Motor neuron (in vitro differentiated cells): ENCODE data around the gene HSPA9. TPM values are rescaled to one million over a fixed set of nuclear protein-coding genes. Genes with fewer than 3 reads are reported as not detected.

ENCODE experiments used
- ATAC-seq, 8 experiments: fragments of 200-7000 bp; cut with Tn5 transposase; replicated peaks in 6 of 8; 2 replicates each; pipeline ENCODE4 v1.8.0; 2021; ENCODE audit warnings: mild to moderate bottlenecking in 8 of 8, moderate library complexity in 8 of 8
- H3K27ac ChIP-seq, 2 donors: fragments of 250-450 bp; sonication (Bioruptor Pico); 2 replicates each; pipeline ENCODE4 v1.9.0; 2021; ENCODE audit warnings: antibody characterized with exemption in 2 of 2, mild to moderate bottlenecking in 2 of 2, moderate library complexity in 1 of 2
- H3K4me1 ChIP-seq, 2 donors: fragments of 250-450 bp; sonication (Bioruptor Pico); replicated peaks in 1 of 2; 2 replicates each; pipeline ENCODE4 v1.6.1; 2021; ENCODE audit warnings: antibody characterized with exemption in 2 of 2, mild to moderate bottlenecking in 2 of 2, moderate library complexity in 1 of 2
- H3K4me3 ChIP-seq, 5 donors: fragments of 250-450 bp; sonication (Bioruptor Pico); 2 replicates each; pipeline ENCODE4 v1.9.0; 2021; ENCODE audit warnings: antibody characterized with exemption in 5 of 5, mild to moderate bottlenecking in 5 of 5, moderate library complexity in 4 of 5
- WGBS, 10 experiments: fragments of 450-650 bp; shearing (Covaris generic); methylation state at CpG; one replicate each; pipeline ENCODE4 v1.0.0; 2022; 5-methylcytosine and 5-hydroxymethylcytosine counted together
- in situ Hi-C, 9 experiments: fragments of 400-800 bp; cut with MboI; loops; one replicate each; pipeline ENCODE4 v1.15.0; 2021; ENCODE audit warnings: low sequenced_read_pairs in 9 of 9, low pct_unique_long_range_greater_than_20kb in 2 of 9; ENCODE audit not compliant: unreplicated experiment in 9 of 9
- total RNA-seq, 8 experiments: library from RNA; unstranded; fragments of 300-600 nt; gene quantifications; 2 replicates each; pipeline versions ENCODE4 v1.2.3 to v1.2.4, GENCODE V29; 2022

Gene HSPA9
- total RNA-seq, 8 experiments from 2014 or later, result 195 to 371 (median 307) TPM

DNA sequence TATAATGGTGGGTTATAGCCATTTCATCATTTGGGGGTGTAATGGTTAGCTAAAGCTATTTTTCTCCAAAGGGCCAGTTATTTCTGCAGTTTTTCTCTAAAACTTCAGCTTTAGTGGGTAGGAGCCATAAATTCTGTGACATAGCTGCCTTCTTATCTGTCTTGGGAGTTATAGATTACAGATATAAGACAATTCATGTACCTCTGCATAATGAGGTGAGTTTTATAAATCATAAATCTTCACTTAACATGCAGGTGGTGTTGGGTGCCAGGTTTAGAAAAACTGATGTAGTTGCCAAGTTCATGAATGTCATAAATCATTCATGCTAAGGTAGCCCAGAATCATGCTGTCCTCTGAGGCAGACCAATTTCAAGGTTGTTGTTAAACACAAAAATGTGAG is 10.0 kb upstream of the HSPA9 start:
- ATAC-seq, result peak in 5 of 8 experiments; percentile 4 to 79 (median 27)
- no peak overlapping the region for H3K4me3 ChIP-seq
- in situ Hi-C loops, result loop anchor here in 3 of 9 experiments (25.0 kb wide), 2 partner anchors 677 to 702 kb away; partner anchors contain the start of gene MATR3 (in 1 of the 3)

DNA sequence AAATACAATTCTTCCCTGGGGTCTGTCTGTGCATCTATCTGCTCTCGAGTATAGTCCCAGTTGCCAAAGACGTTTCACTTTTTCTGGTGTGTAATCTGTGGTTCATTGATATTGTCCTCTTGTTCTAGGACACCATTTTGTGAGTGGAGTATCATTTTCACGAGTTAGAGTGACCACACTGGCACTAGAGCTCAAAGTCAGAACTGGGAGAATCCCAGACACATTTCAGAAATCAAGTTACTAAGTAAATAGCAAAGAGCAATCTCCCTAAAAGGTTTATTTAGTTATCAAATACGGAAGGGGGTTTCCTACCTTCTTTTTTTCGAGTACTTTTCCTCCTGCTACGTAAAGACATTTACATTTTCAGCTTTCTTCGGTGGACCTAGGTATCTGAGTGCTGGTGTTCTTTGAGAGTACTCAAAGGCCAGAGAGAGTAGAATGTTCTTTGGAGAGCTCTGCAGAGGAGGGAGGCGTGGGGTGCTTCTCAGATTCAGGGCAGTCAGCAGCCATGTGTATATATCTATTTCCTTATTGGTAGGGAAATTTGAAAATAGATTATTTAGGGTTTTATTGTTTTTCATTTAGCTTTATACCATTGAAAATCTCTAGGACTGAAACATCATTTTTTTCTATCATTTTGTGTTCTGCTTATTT is 8.9 kb upstream of the HSPA9 start:
- 37 to 92% (median 70%) methylated on average over 2 to 8 of the region's 8 CpGs; no CpG with 5 or more reads in 1 of the 10 experiments for WGBS, 10 experiments
- H3K4me1 ChIP-seq, result peaks cover 8 to 30% of the 10 kb centered on the region in 2 donors
- H3K4me3 ChIP-seq, result no peak overlapping the region
- in situ Hi-C loops, result loop anchor here in 3 of 9 experiments (25.0 kb wide), 2 partner anchors 678 to 703 kb away; partner anchors contain the start of gene MATR3 (in 1 of the 3)
- H3K27ac ChIP-seq, result no peak overlapping the region
- ATAC-seq, result no peak

More for the DNA sequence above, 10.0 kb upstream of the HSPA9 start:
- Histone ChIP-seq H3K27ac (no peak overlapping the region), H3K4me1 (peaks cover 10 to 30% of the 10 kb centered on the region in 2 donors)

DNA sequence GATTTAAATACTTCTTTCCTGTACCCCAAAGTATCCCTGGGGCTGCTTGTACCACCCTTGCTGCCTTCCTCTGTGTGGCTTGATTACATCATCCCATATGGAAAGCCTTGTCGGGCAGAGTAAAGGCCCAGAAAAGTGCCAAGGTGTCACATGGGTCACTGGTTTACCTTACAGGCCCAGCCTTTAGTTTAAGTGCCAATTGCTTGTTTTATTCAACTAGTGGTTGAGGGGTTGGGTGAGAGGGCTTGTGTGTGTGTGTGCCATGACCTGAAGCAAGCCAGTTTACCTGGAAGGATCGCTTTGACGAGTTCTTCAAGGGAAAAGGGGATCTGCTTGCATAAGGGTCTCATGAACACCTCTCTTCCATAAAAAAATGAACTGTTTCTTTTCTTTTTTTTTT is 7.8 kb upstream of the HSPA9 start:
- WGBS, 10 experiments, result 83 to 100% (median 93%) methylated on average over 1 to 3 of the region's 3 CpGs; no CpG with 5 or more reads in 4 of the 10 experiments
- H3K4me1 ChIP-seq, result peaks cover 8 to 30% of the 10 kb centered on the region in 2 donors
- ATAC-seq, result no peak
- in situ Hi-C loops, result loop anchor here in 3 of 9 experiments (25.0 kb wide), 2 partner anchors 679 to 704 kb away; partner anchors contain the start of gene MATR3 (in 1 of the 3)
- no peak overlapping the region for H3K4me3 ChIP-seq
- no peak overlapping the region for H3K27ac ChIP-seq

DNA sequence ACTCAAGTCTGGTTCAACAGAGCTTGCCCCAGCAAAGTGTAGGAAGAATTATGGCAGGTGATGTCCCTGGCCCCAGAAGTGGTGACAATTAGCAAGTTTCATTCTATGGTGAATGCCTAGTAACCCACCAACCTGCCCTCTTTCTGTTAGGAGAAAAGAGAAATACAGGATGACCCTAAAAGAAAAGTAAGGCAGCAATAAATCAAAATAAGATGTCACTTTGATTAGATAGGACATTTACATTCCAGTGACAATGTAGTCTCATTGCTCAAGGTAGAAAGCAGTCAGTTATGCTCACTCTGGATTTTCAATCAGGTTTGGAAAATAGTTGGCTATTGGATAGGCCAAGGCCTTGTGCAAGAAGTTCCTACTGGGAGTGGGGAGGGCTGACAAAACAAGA is 5.6 kb upstream of the HSPA9 start:
- no peak overlapping the region for H3K27ac ChIP-seq
- no peak overlapping the region for H3K4me3 ChIP-seq
- H3K4me1 ChIP-seq, result peaks cover 16 to 34% of the 10 kb centered on the region in 2 donors
- no peak for ATAC-seq
- in situ Hi-C loops, result loop anchor here in 3 of 9 experiments (25.0 kb wide), 2 partner anchors 682 to 707 kb away; partner anchors contain the start of gene MATR3 (in 1 of the 3)

DNA sequence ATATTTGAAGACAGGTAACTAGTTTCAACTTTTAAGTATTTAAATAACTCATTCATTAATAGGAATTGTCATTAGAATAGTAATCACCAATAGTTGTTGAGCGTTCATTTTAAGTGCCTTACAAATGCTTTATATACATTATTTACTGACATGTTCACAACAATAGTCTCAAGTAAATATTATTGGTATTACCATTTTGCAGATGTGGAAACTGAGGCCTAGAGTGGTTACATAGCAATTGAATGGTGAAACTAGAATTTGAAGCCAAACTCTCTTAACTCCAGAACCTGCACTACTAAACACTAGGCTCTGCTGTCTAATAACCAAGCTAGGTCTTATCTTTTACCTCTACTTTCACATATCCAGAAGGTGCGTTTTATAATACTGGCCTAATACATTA is 4.8 kb upstream of the HSPA9 start:
- Histone ChIP-seq H3K27ac (no peak overlapping the region), H3K4me1 (peaks cover 13 to 26% of the 10 kb centered on the region in 2 donors), H3K4me3 (no peak overlapping the region)
- ATAC-seq, result no peak
- in situ Hi-C loops, result loop anchor here in 3 of 9 experiments (25.0 kb wide), 2 partner anchors 682 to 707 kb away; partner anchors contain the start of gene MATR3 (in 1 of the 3)
- WGBS, 10 experiments, result 75 to 100% (median 96%) methylated on average over 1 to 2 of the region's 2 CpGs; no CpG with 5 or more reads in 1 of the 10 experiments

DNA sequence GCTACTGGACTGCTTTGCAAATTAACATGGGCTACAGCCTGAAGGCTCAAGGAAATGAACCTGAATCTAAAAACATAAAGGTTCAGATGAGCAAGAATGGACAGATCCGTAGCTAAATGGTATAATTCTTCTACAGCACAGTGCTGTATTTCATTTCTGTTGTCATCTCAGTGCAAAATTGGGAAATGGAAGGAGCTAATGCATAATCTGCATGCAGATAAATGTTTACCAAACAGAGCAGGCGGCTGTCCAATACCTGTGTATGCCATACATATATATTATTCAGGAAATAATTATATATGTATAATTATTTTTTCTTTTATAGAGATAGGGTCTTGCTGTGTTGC is 4.3 kb upstream of the HSPA9 start:
- Histone ChIP-seq H3K27ac (no peak overlapping the region), H3K4me1 (peaks cover 13 to 21% of the 10 kb centered on the region in 2 donors), H3K4me3 (no peak overlapping the region)
- 0 to 73% (median 36%) methylated on average over 1 to 2 of the region's 2 CpGs; no CpG with 5 or more reads in 1 of the 10 experiments for WGBS, 10 experiments
- in situ Hi-C loops, result loop anchor here in 3 of 9 experiments (25.0 kb wide), 2 partner anchors 683 to 708 kb away; partner anchors contain the start of gene MATR3 (in 1 of the 3)
- ATAC-seq, result no peak

DNA sequence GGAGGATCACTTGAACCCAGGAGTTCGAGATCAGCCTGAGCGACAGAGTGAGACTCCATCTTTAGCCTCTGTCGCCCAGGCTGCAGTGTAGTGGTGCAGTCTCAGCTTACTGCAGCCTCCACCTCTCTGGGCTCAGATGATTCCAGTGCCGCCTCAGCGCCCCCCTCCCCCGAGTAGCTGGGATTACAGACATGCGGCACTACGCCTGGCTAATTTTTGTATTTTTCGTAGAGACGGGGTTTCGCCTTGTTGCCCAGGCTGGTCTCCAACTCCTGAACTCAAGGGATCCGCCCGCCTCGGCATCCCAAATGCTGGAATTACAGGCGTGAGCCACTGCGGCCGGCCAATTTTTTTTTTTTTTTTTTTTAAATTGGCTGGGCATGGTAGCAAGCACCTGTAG is 2.3 kb upstream of the HSPA9 start:
- peaks cover 15 to 24% of the 10 kb centered on the region in 2 donors for H3K4me1 ChIP-seq
- WGBS, 10 experiments, result 84 to 100% (median 100%) methylated on average over 1 to 7 of the region's 17 CpGs; no CpG with 5 or more reads in 3 of the 10 experiments
- no peak overlapping the region for H3K4me3 ChIP-seq
- in situ Hi-C loops, result loop anchor here in 3 of 9 experiments (25.0 kb wide), 2 partner anchors 685 to 710 kb away; partner anchors contain the start of gene MATR3 (in 1 of the 3)
- ATAC-seq, result no peak
- H3K27ac ChIP-seq, result no peak overlapping the region

DNA sequence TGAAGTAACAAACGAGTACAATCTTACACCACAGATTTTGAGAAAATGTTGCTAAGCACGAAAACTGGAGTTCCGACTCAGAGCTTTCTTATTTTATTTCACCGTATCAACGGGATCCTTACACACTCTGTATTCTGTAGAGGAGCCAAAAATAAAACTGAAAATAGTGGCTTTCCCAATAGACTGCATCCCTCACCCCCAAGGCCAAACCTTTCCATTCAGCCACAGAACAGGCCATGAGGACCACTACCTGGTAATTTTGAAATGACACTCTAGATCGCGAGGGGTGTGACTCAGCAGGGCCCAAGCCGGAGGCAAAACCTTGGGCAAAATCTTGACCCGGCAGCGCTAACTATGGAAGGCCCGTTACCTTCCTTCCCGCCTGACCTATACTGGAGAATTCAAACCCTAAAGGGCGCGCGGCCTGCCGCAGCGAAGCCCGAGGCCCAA is 432 bp downstream of the HSPA9 start:
- Histone ChIP-seq H3K27ac (peak overlapping the region; percentile 100), H3K4me3 (peak overlapping the region; percentile 87 to 99 (median 92)), H3K4me1 (peaks cover 11 to 23% of the 10 kb centered on the region in 2 donors)
- ATAC-seq, result peak in 3 of 8 experiments; percentile 2 to 8 (median 3)
- in situ Hi-C loops, result loop anchor here in 3 of 9 experiments (25.0 kb wide), 2 partner anchors 688 to 713 kb away; partner anchors contain the start of gene MATR3 (in 1 of the 3)
- WGBS, 10 experiments, result 0 to 4% (median 0%) methylated on average over 2 to 15 of the region's 18 CpGs; no CpG with 5 or more reads in 1 of the 10 experiments

DNA sequence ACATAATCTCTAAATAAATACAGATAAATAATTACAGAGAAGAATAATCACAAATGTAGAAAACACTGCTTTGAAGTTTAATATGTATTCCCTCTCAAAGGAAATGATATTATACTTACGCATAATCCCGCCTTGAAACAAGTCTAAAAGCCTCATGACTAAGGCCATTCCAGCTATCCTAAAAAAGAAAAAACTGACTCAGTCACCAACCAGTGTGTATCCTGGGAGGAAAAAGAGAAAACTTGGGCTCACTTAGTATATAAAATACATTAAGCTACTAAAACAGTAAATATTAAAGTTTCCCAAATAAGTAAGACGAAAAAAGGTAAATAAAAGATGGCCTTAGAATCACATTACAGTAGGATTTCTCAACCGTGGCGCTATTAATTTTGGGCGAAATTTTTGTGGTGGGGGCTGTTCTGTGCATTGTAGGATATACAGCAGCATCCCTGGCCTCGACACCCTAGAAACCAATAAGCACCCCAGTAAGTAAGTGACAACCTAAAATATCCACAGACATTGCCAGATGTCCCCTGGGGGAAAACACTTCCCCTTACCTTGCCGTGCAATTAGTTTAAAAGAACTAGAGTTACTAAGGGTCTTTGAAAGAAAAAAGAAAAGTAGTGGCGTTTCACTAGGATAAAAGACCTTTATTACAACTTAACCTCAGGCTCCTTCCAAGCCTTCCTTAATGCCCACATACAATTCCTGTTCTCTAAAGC is 1.1 kb downstream of the HSPA9 start:
- Histone ChIP-seq H3K4me1 (peaks cover 11 to 24% of the 10 kb centered on the region in 2 donors), H3K27ac (peak overlapping the region; percentile 100), H3K4me3 (peak overlapping the region; percentile 87 to 99 (median 92))
- ATAC-seq, result no peak
- WGBS, 10 experiments, result 0 to 49% (median 25%) methylated on average over 1 to 9 of the region's 9 CpGs
- in situ Hi-C loops, result no loop called here

DNA sequence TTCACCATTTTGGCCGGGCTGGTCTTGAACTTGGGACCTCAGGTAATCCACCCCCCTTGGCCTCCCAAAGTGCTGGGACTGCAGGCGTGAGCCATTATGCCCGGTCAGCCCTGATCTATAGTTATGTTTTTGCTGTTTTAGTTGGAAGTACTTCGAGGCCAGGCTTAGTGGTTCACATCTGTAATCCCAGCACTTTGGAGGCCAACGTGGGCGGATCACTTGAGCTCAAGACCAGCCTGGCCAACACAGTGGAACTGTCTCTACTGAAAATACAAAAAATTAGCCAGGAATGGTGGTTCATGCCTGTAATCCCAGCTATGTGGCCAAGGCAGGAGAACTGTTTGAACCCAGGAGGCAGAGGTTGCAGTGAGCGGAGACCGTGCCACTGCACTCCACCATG is 2.0 kb downstream of the HSPA9 start:
- WGBS, 10 experiments, result 92 to 100% (median 99%) methylated on average over 1 to 5 of the region's 8 CpGs; no CpG with 5 or more reads in 4 of the 10 experiments
- Histone ChIP-seq H3K4me1 (peaks cover 11 to 24% of the 10 kb centered on the region in 2 donors), H3K4me3 (peak overlapping the region in 1 of 5 donors; percentile 92), H3K27ac (no peak overlapping the region)
- in situ Hi-C loops, result no loop called here
- ATAC-seq, result no peak

DNA sequence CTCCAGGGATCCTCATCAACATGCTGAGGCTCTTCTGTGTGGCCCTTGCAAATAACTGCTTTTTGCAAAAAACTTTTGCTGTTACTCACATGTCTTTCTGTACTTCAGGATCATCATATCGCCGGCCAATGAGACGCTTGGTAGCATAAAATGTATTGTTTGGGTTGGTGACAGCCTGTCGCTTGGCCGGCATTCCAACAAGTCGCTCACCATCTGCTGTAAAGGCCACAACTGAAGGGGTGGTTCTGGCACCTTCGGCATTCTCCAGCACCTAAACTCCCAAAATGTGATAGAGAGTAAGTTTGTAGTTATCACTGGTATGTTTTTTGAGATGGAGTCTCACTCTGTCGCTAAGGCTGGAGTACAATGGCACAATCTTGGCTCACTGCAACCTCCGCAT is 4.3 kb downstream of the HSPA9 start:
- in situ Hi-C loops, result no loop called here
- WGBS, 10 experiments, result 96 to 100% (median 100%) methylated on average over 1 to 9 of the region's 9 CpGs; no CpG with 5 or more reads in 2 of the 10 experiments
- Histone ChIP-seq H3K4me1 (peaks cover 3 to 17% of the 10 kb centered on the region in 2 donors), H3K4me3 (no peak overlapping the region), H3K27ac (no peak overlapping the region)
- ATAC-seq, result no peak

DNA sequence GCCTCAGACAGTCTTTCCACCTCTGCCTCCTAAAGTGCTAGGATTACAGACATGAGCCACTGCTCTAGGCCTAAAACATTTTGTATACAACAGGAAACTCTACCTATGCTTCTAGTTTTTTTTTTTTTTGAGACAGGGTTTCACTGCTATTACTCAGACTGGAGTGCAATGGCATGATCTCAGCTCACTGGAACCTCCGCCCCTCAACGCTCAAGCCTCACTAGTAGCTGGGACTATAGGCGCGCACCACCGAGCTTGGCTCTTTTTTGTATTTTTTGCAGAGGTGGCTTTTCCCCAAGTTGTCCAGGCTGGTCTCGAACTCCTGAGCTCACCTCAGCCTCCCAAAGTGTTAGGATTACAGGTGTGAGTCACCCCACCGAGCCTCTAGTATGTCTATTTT is 5.4 kb downstream of the HSPA9 start:
- 86 to 100% (median 96%) methylated on average over 1 to 5 of the region's 7 CpGs; no CpG with 5 or more reads in 7 of the 10 experiments for WGBS, 10 experiments
- peak in 4 of 8 experiments; percentile 25 to 36 (median 28) for ATAC-seq
- in situ Hi-C loops, result no loop called here
- Histone ChIP-seq H3K27ac (no peak overlapping the region), H3K4me1 (peaks cover 2 to 16% of the 10 kb centered on the region in 2 donors), H3K4me3 (no peak overlapping the region)
